ENCODE measurements around the gene SORCS2.
A peak's percentile ranks its signal among the peaks of the same experiment; 100 is the strongest.

The SORCS2 gene

DNA sequence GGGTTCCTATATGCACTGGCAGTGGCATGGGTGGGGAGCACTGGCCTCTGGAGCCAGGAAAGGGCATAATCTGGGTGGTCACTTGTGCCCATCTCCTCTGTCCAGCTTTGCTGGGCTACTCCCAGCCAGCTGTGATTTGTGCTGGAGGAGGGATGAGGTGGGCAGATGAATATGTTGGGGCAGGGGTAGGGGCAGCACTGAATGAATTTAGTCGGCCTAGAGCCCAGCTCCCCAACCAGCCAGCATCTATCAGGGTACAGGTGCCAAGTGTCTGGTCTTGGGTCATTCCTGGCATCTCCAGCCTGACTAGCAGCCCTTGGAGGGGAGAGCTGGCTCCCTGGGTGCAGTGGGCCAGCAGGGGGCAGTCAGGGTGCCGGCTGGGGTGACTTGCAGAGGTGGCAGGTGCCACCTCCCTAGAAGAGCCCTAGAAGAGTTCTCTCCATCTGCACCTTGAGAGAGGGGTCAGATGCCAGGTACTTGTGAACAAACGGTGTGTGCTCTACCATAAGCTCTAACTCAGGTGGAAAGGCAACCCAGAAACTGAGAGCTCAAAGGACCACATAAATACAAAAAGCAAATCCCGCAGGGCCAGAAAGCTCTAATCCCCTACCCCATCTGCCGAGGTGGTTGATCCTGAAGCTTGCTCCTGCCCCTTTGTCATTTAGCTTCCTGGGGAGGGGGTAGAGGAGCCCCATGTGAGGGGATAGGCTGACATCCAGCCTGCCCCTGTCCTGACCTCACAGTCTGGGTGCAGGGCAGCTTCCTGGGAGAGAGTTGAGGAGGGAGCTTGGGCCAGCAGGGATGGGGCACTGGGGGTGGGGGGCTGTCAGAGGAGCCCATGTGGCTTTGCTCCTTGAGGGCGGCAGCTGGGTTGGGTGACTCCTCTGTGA is 2.2 kb downstream of the SORCS2 start:
- in situ Hi-C loops (cut with HindIII; ENCODE audit: low pct_ligation_motif_present, low pct_unique_long_range_greater_than_20kb, low sequenced_read_pairs), result no loop called here

DNA sequence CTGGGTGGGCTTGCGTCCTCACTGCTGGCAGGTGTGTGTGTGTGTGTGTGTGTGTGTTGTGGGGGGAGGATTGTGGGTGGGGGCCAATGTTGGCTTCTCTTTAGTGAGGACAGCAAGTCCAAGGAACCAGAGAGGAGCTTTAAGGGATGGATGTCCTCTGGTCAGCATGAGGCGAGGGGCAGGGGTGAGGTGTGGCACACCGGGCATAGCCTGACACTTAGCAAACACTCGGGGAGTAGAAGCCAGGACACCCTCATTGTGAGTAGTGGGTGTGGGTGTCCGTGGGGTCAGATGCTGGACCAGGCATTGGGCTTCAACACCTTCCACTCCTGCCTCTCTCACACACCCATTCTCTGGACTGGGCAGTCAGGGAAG is 2.8 kb downstream of the SORCS2 start:
- in situ Hi-C loops (cut with HindIII; ENCODE audit: low pct_ligation_motif_present, low pct_unique_long_range_greater_than_20kb, low sequenced_read_pairs), result no loop called here
- DNase-seq, result no peak

More for the DNA sequence above, 2.2 kb downstream of the SORCS2 start:
- DNase-seq, result peak; percentile 30

DNA sequence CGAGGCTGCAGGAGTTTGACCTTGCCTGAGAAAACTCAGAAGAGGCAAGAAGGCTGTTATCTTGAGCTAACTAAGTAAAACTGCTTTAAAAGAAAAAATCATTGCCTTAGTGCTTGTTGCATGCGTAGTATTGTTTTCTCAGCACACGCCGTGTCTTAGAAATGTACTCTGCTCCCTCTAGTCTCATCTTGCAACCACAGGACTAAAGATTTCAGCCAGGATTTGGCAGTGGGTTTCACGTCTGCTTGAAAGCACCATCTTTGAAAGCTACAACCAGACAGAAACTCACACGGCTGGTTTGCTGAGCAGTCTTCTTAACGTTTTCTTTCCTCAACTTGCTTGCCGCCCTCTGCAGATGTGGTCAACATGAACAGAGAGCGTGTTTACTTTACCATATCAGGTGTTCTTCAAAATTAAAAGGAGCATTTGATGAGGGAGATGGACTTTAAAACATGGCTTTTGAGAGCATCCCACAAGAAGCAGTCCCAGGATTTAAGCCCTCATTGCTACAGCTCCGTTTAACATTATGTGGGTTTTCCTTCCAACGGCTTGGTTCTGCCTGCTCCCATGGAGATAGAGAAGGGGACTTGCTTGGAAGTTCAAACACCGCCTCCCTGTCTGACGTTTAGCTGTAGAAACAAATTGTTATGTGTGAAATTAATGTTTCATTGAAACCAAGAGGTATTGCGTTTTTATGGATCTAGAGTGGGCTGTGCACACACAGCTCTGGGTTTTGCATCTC is 3.4 kb downstream of the SORCS2 start:
- in situ Hi-C loops (cut with HindIII; ENCODE audit: low pct_ligation_motif_present, low pct_unique_long_range_greater_than_20kb, low sequenced_read_pairs), result no loop called here
- no peak for DNase-seq

DNA sequence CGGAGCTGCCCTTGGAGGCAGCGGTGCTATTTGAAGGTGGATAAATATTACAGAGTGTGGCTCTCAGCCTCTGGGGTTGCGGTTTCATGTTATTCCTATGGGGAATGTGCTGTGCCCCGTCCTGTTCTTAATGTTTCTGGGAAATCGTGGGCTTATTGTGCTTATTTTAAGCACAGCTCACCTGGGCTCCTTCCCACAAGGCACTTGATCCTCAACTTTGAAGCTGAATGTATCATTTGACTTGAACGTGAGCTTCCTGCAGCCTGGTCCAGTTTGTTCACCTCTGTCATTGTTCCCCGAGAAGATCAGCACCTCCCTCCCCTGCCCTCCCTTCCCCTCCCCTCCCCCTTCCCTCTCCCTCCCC is 3.9 kb downstream of the SORCS2 start:
- DNase-seq, result no peak
- in situ Hi-C loops (cut with HindIII; ENCODE audit: low pct_ligation_motif_present, low pct_unique_long_range_greater_than_20kb, low sequenced_read_pairs), result no loop called here

DNA sequence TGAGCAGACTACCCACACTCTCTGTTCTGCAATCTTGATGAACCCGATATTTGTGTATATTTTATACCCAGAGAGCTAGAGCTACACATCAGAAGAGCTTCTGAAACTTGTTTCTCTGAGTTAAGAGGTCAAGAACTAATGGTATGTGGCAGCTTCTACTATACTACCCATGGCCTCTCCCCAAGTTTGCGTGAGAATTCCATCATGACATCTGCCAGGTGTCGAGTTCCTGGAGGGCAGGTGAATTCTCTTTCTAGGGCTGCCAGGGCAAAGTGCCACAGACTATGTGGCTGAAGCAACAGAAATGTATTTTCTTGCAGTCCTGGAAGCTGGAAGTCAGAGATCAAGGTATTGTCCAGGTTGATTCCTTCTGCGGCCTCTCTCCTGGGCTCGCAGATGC is 4.4 kb downstream of the SORCS2 start:
- in situ Hi-C loops (cut with HindIII; ENCODE audit: low pct_ligation_motif_present, low pct_unique_long_range_greater_than_20kb, low sequenced_read_pairs), result no loop called here
- no peak for DNase-seq

DNA sequence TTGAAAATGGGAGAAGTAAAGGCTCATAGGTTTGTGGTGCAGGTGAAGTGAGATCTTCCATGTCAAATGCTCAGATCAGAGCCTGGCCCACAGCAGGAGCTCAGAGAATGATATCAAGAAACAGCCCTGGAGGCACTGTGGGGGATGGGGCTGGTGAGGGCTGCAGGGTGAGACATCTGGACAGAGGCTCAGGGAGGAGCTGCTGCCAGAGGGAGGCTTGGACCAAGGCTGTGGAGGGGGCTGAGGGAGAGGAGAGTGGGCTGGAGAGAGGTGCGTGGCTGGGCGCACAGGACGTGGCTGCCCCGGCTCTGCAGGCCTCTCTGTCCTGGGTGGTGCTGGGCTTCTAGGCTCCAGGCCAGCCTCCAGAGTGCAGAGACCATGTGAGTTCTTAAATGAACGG is 5.6 kb downstream of the SORCS2 start:
- no peak for DNase-seq
- in situ Hi-C loops (cut with HindIII; ENCODE audit: low pct_ligation_motif_present, low pct_unique_long_range_greater_than_20kb, low sequenced_read_pairs), result no loop called here

DNA sequence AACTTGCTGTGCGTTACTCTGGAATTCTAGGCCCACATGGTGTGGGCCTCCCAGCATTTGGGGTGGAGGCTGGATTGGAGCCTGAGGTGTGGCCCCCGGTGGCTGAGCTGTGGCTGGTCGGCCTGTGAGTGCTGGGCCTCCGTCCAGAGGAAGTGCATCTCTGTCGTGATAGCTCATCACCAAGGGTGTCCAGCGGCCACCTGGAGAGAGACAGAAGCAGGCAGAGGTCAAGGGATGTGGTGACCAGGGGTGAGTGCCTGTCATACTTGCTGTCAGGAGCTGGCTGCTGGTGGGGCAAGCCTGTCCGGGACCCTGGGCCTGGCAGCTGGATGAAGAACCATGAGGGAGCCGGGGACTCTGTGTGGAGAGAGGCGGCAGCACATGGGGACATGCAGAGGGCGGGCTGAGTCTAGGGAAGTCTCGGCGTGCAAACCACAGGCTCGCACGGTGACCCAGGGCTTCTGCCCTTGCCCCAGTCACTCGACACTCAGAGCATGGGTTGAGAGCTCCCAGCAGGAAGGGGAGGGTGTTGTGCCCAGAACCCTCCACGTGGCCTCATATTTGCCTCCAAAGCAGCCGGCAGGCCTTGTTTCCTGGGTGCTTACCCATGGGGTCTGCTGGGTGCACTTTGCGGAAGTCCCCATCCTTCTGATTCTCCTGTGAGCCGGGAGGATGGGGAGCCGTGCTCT is 6.2 kb downstream of the SORCS2 start:
- in situ Hi-C loops (cut with HindIII; ENCODE audit: low pct_ligation_motif_present, low pct_unique_long_range_greater_than_20kb, low sequenced_read_pairs), result no loop called here
- DNase-seq, result no peak

DNA sequence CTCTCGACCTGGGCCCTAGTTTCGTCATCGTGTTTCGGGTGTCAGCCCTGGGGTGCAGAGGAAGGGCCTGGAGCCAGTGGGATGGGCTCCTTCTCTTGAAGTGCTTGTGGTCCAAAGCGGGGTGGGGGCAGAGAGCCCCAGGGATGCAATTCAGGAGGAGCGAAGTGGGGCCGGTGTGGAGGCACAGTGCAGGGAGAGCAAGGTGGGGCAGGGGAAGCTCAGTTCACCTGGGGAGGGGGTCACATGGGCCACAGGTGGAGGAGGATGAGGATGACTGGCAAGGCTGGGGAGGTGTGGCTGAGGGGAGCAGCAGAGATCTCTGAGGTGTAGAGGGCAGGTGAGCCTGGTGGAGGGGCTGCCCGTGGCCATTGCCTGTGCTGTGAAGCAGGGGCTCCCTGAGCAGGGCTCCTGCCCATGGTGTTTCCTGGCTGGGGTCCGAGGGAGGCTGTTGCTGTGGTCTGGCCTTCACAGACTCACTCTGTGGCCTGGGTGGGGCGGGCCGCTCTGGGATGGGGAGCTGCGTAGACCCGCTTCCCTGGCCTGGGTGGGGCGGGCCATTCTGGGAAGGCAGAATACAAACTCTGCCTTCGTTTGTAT is 6.9 kb downstream of the SORCS2 start:
- DNase-seq, result no peak
- in situ Hi-C loops (cut with HindIII; ENCODE audit: low pct_ligation_motif_present, low pct_unique_long_range_greater_than_20kb, low sequenced_read_pairs), result no loop called here

DNA sequence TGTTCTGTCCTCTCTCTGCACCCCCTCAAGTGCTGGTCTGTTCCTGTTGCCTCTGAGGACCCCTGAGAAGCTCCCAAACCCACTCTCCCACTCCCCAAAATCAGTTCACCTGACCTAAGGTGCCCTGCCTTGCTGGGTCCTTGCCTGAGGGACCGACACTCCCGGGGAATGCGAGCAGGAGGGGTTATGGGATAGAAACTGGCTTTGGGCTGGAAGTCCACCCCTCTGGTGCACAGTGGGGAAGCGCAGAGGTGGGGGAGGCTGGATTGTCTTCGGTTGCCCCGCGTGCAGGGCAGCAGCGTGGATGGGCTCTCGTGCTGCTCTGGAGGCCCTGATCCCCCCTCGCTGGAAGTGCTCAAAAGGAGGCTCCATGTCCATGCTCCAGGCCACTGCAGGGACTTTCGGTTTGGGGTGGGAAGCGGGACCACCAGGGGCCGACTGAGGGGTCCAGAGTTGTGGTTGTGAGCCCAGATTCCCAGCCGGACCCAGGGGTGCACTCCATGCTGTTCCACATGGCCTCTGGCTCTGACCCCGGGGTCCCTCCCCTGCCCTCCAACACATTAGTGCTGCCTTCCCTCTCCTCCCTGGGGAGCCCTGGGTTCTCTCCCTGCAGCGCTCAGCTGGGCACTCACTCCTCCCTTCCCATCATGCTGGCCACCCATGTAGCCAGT is 7.6 kb downstream of the SORCS2 start:
- in situ Hi-C loops (cut with HindIII; ENCODE audit: low pct_ligation_motif_present, low pct_unique_long_range_greater_than_20kb, low sequenced_read_pairs), result no loop called here
- DNase-seq, result no peak

DNA sequence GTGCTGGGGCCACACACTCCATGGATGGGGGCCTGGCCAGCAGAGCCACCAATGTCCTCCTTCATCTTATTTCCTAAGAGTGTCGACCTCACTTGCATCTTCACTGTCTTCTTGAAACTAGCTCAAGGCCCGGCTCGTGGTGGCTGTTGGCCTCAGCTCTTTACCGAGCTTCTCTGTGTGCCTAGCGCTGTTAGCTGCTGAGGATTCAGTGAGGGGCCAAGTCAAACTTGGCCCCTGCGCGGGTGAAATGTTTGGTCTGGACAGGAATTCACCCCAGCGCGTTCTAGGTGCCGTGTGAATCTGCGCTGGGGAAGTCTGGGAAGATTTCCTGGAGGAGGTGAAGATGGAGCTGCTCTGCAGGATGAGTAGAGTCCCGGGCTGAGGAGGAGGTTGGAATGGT is 8.5 kb downstream of the SORCS2 start:
- in situ Hi-C loops (cut with HindIII; ENCODE audit: low pct_ligation_motif_present, low pct_unique_long_range_greater_than_20kb, low sequenced_read_pairs), result no loop called here
- no peak for DNase-seq

DNA sequence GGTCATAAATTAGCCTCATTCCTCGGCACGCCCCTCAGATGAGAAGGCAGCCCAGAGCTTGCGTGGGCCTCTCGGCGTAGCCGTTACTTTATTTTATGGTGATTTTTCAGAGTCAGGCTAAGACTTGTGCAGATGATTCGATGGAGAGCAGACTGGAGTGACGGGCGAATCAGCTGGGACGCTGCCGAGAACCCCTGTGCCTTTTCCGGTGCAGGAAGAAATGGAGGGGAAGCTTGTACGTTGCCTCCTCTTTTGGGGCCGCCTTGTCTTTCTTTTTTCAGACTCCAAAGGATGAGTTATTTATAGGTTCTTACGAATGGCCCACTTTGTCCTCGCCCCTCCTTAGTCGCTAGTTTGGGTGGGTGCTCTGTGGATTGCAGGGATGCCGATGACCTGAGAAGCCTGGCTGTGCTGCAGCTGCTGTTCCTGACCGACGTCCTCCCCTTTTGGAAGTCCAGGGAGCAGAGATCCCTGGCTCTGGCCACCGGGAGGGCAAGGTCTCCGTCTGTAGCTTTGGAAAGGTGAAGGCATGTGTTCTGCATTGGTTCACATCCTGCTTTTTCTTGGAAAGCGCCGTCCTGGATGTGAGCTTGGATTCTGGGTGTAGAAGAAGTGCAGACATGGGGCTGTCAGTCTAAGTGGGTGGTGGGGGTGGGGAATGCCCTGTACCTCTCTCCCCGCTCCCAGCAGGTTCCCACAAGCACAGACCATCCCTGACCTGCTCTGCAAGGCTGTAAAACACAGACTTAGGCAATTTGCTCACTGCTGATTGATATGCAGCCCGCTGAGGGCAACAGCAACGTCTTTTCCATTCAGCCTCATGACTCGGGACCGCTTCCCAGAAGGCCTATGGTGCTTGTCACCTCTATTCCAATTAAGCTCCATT is 9.3 kb downstream of the SORCS2 start:
- no peak for DNase-seq
- in situ Hi-C loops (cut with HindIII; ENCODE audit: low pct_ligation_motif_present, low pct_unique_long_range_greater_than_20kb, low sequenced_read_pairs), result no loop called here

DNA sequence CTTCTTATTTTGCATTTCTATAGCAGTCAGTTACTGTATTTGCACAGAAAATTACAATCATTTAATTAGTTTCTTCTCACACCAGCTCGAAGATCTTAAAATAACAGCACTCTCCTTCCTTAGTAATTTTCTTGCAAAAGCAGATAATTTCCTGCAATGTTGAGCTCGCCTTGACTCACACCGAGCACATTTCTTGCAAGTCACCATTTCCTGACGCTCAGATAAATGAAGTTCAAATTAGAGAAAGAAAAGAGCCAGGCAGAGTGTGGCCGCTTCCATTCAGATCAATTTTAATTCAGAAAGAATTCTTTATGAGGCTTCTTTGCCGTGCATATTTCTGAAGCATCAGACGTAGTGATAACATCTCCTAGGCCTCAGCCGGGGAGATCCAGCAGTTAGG is 10.1 kb downstream of the SORCS2 start:
- DNase-seq, result no peak
- in situ Hi-C loops (cut with HindIII; ENCODE audit: low pct_ligation_motif_present, low pct_unique_long_range_greater_than_20kb, low sequenced_read_pairs), result no loop called here

DNA sequence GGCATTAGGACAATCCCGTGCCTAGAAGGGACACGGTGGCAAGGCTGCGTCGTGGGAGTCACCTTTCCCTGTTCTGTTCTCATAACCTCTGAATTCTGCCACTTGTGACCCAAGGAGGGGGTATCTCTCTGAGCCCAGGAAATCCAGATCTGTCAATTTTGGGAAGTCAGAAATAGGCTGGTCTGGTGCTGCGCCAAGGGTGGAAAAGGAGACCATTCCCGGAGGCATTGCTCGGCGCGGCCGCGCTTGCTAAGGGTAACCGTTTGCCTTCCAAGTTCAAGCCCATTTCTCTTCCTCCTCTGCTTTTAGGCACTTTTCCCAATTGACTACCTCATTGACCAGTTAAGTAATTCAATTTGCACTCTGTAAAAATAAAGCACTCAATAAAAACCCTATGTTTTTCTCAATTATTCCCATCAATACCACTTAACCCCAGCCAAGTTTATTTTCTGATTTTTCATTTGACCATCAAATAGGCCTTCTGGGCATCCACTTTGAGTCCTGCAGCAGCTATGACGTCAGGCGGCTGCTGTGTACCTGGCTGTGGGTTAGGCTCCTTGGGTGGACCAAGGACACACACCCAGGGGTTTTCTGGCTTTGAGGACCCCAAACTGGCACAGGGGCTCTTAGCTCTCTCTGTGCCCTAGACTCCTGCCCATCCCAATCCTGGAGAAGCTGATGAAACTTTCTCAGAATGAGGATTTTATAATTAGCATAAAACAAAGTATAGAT is 12.5 kb downstream of the SORCS2 start:
- no peak for DNase-seq
- in situ Hi-C loops (cut with HindIII; ENCODE audit: low pct_ligation_motif_present, low pct_unique_long_range_greater_than_20kb, low sequenced_read_pairs), result no loop called here

DNA sequence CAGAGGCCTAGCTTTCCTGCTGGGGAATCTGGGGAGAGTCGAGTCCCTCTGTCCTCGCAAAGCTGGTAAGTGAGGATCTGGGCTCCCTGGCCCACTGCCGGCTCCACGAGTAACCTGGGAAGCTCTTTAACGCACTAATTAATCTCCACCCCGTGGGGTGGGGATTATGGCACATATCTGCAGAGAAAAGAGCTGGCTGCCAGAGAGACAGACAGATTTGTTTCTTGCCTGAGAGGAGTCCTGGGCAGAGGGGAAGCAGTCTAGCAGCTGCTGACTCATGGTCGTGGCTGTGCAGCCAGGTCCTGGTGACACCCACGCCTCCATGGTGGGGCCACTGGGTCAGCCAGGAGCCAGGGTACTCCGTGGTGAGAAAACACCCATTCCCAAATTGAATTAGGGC is 14.0 kb downstream of the SORCS2 start:
- in situ Hi-C loops (cut with HindIII; ENCODE audit: low pct_ligation_motif_present, low pct_unique_long_range_greater_than_20kb, low sequenced_read_pairs), result no loop called here
- peak; percentile 35 for DNase-seq

DNA sequence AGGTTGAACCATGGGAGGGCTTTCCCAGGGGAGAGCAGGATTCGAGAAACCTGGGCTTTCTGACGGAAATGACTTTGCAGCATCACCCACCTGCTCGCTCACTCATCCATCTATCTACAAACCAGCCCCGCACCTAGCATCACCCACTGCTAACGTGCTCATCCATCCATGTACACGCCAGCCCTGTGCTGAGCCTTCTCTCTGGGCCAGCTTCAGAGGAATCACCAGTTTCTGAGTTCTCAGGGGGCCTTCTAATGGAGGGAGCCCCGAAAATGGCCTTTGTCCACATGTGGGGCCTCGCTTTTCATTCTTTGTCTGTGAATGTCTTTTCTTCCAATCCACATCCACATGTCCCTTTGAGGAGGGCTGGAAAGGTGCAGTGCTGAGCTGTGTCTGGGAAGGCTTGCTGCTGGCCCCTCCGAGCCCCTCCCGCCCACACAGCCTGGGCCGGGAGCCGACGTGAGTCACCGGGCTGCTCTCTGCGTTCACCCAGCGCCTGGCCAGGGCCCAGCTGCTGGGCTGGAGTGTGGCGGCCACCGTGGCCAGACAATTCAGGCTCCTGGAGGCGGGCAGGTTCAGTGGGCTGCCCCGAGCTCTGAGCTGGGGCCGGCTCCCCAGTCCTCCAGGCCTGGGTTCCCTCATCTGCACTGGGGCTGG is 14.7 kb downstream of the SORCS2 start:
- peak; percentile 78 for DNase-seq
- in situ Hi-C loops (cut with HindIII; ENCODE audit: low pct_ligation_motif_present, low pct_unique_long_range_greater_than_20kb, low sequenced_read_pairs), result no loop called here

DNA sequence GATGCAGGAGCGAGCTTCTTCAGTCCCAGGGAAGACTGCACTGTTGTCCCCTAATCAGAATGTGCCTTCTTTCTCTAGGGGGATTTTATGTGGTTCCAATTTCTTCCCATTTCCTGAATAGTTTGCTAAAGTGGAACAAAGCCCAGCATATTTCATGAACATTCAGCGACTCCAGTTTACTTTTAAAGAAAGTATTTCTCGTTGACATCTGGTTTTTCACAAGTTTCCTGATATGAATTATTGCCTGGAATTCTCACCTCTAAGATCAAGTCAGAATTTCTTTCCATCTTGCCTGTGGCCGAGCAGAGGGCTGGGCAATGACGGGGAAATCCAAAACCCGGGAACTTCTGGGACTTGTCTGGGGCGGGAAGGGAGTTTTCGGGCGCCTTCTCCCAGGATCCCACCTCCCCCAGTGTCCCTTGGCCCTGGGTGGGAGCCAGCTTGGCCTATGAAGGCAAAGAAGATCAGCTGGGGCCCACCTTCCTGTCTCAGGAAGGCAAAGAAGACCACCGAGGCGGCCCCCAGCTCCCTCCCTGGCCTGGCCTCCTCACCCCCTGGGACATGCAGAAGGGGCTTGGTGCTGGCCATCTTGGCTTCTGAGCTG is 15.4 kb downstream of the SORCS2 start:
- peak; percentile 4 for DNase-seq
- in situ Hi-C loops (cut with HindIII; ENCODE audit: low pct_ligation_motif_present, low pct_unique_long_range_greater_than_20kb, low sequenced_read_pairs), result no loop called here

All from ACHN (cell line).